Measurements from ENCODE around the gene COX20.
A peak's percentile ranks its signal among the peaks of the same experiment; 100 is the strongest.

COX20 gene

GRCh38 chr1:244835276-244836134, at the start of gene COX20:
COX20 (plus strand) TSS chr1:244835658; CDS start chr1:244835715, 57 bp downstream.
- in situ Hi-C loops (cut with MboI; ENCODE audit: low sequenced_read_pairs, unreplicated experiment): no loop called here
- no peak for TF ChIP-seq CTCF (IDR thresholded peaks at IDR 0.05; ENCODE audit: borderline replicate concordance, control extremely low read depth, extremely low read depth, insufficient read depth, missing control alignments)
- peak; percentile 86 for DNase-seq (ENCODE audit: low spot score)

GRCh38 chr1:244788493-244789275, 46.8 kb upstream of the COX20 start:
- in situ Hi-C loops (cut with MboI; ENCODE audit: low sequenced_read_pairs, unreplicated experiment): no loop called here
- no peak for TF ChIP-seq CTCF (IDR thresholded peaks at IDR 0.05; ENCODE audit: borderline replicate concordance, control extremely low read depth, extremely low read depth, insufficient read depth, missing control alignments)
- no peak for DNase-seq (ENCODE audit: low spot score)

GRCh38 chr1:244789276-244789580, 46.2 kb upstream of the COX20 start:
- no peak for TF ChIP-seq CTCF (IDR thresholded peaks at IDR 0.05; ENCODE audit: borderline replicate concordance, control extremely low read depth, extremely low read depth, insufficient read depth, missing control alignments)
- DNase-seq (ENCODE audit: low spot score): no peak
- in situ Hi-C loops (cut with MboI; ENCODE audit: low sequenced_read_pairs, unreplicated experiment): no loop called here

GRCh38 chr1:244789731-244790130, 45.7 kb upstream of the COX20 start:
- in situ Hi-C loops (cut with MboI; ENCODE audit: low sequenced_read_pairs, unreplicated experiment): loop anchor here (10.0 kb wide), 1 partner anchor 185 kb away; no protein-coding TSS in a partner anchor
- no peak for TF ChIP-seq CTCF (IDR thresholded peaks at IDR 0.05; ENCODE audit: borderline replicate concordance, control extremely low read depth, extremely low read depth, insufficient read depth, missing control alignments)
- no peak for DNase-seq (ENCODE audit: low spot score)

- no peak for TF ChIP-seq CTCF (IDR thresholded peaks at IDR 0.05; ENCODE audit: borderline replicate concordance, control extremely low read depth, extremely low read depth, insufficient read depth, missing control alignments)
- in situ Hi-C loops (cut with MboI; ENCODE audit: low sequenced_read_pairs, unreplicated experiment): loop anchor here (10.0 kb wide), 1 partner anchor 186 kb away; no protein-coding TSS in a partner anchor
- DNase-seq (ENCODE audit: low spot score): no peak
Observed at GRCh38 chr1:244791061-244791460, 44.4 kb upstream of the COX20 start.

- in situ Hi-C loops (cut with MboI; ENCODE audit: low sequenced_read_pairs, unreplicated experiment): loop anchor here (10.0 kb wide), 1 partner anchor 188 kb away; no protein-coding TSS in a partner anchor
- no peak for TF ChIP-seq CTCF (IDR thresholded peaks at IDR 0.05; ENCODE audit: borderline replicate concordance, control extremely low read depth, extremely low read depth, insufficient read depth, missing control alignments)
- no peak for DNase-seq (ENCODE audit: low spot score)
Observed at GRCh38 chr1:244792188-244792850, 43.1 kb upstream of the COX20 start.
